HL-60/S4 treated with phorbol 12-myristate 13-acetate at 8.2 ng/mL for 4 days and 3 days (cell line): ENCODE measurements around the gene METTL15.
"Not testable (repeated sequence)": the region's sequence is repeated elsewhere in the genome, so short reads cannot be mapped to it uniquely, and the experiment has no call there.

Experiments used
- in situ Hi-C: fragments of 300-500 bp; cut with MboI; formaldehyde crosslinking; loops from 2 replicates; pipeline ENCODE4 v1.15.0; 2022; ENCODE audit warnings: low sequenced_read_pairs

The METTL15 gene

GRCh38 chr11:28107750-28108618 is at the start of gene METTL15, which contains the start of gene KIF18A:
Gene METTL15 (plus strand): TSS chr11:28108388. CDS start chr11:28113335, 4,947 bp downstream.
Gene KIF18A (minus strand): TSS chr11:28108156. CDS start chr11:28097947, 10,209 bp downstream.
- in situ Hi-C loops: no loop called here

- in situ Hi-C loops: no loop called here
Measured at GRCh38 chr11:28071305-28071704, 36.9 kb upstream of the METTL15 start.

GRCh38 chr11:28072321-28072720 is 35.9 kb upstream of the METTL15 start:
- in situ Hi-C loops: no loop called here

GRCh38 chr11:28077521-28077920 is 30.7 kb upstream of the METTL15 start:
- in situ Hi-C loops: no loop called here

- in situ Hi-C loops: no loop called here
Measured at GRCh38 chr11:28083118-28083517, 25.1 kb upstream of the METTL15 start.

GRCh38 chr11:28086569-28086968 is 21.6 kb upstream of the METTL15 start:
- in situ Hi-C loops: no loop called here

- in situ Hi-C loops: not testable (repeated sequence)
Measured at GRCh38 chr11:28087192-28087591, 21.0 kb upstream of the METTL15 start.

- in situ Hi-C loops: not testable (repeated sequence)
Measured at GRCh38 chr11:28087693-28088092, 20.5 kb upstream of the METTL15 start.

- in situ Hi-C loops: no loop called here
Measured at GRCh38 chr11:28089378-28089777, 18.8 kb upstream of the METTL15 start.

GRCh38 chr11:28090052-28090749 is 18.0 kb upstream of the METTL15 start:
- in situ Hi-C loops: no loop called here

GRCh38 chr11:28092786-28093185 is 15.4 kb upstream of the METTL15 start:
- in situ Hi-C loops: no loop called here

- in situ Hi-C loops: no loop called here
Measured at GRCh38 chr11:28098257-28098656, 9.9 kb upstream of the METTL15 start.

GRCh38 chr11:28099715-28100114 is 8.5 kb upstream of the METTL15 start:
- in situ Hi-C loops: no loop called here

GRCh38 chr11:28100665-28101064 is 7.5 kb upstream of the METTL15 start:
- in situ Hi-C loops: no loop called here

- in situ Hi-C loops: not testable (repeated sequence)
Measured at GRCh38 chr11:28102300-28102699, 5.9 kb upstream of the METTL15 start.

GRCh38 chr11:28104425-28104824 is 3.8 kb upstream of the METTL15 start:
- in situ Hi-C loops: no loop called here

GRCh38 chr11:28104984-28105383 is 3.2 kb upstream of the METTL15 start:
- in situ Hi-C loops: no loop called here

- in situ Hi-C loops: no loop called here
Measured at GRCh38 chr11:28105869-28106268, 2.3 kb upstream of the METTL15 start.

GRCh38 chr11:28106353-28107043 is 1.7 kb upstream of the METTL15 start:
- in situ Hi-C loops: no loop called here

- in situ Hi-C loops: no loop called here
Measured at GRCh38 chr11:28107191-28107749, 918 bp upstream of the METTL15 start.

GRCh38 chr11:28108958-28109357 is 770 bp downstream of the METTL15 start:
- in situ Hi-C loops: no loop called here
